ENCODE measurements around the gene ECD.

DNA sequence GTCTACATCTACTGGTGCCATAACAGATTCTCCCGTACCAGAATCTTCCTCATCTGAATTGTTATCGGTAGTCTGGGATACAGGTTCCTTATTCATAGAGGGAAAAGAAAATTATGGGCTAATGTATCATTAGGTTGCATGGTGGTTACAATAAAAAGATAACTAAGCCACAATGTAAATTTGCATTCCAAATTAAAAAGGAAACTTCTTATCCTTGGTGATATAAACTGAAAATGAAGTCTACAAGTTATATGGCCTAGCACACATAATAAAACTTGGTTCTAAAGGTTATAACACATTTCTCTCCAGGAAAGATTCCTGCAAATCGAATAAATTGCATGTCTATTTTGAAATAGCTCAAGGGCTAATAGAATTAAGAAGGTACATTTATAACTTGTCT is 33.1 kb downstream of the ECD start:
- TF ChIP-seq ZNF274 (IDR thresholded peaks at IDR 0.05; ENCODE audit: low read depth, low read length), result no peak
- no peak for TF ChIP-seq YY1 (IDR thresholded peaks at IDR 0.05; ENCODE audit: insufficient read depth, insufficient read length)

Measured in NT2/D1 (cell line).